ENCODE data around the gene ETV3.
"Not testable (repeated sequence)": the region's sequence is repeated elsewhere in the genome, so short reads cannot be mapped to it uniquely, and the experiment has no call there.

The ETV3 gene

DNA sequence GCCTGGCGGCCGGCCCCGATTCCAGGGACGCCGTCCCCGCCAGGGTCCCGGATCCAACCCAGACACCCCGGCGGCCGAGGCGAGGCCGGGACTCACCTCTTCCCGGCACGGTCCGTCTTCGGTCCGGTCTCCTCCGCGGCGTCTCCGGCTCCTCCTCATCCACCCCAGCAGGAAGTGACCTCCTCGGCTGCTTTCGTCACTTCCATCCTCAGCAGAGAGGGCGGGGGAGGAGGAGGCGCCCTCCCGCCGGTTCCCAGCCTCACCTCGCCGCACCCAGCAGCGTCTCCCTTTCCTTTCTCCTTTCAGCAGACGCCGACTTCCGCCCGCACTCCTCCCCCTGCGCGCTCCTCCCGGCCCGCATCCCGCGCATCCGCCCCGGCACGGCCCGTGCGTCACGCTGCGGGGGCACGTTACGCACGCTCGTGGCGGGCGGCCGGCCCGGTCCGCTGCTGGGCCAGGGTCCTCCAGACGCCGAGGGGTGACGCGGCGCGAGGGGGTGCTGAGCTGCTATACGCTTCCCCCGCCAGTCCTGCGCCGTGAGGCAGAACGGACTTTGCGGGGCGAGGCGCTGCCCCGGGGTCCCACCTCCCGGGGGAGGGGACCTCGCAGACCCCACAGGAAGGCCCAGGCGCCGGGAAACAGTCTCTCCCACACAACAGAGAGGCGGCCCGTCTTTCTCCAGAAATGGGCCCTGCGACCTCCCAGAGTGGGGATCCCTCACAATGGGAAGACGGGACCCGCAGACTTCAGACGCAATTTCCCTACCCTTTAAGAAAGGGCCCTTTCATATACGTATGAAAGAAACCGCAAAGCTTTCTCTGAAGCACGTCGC, at the start of gene ETV3:
Gene ETV3, minus strand, starts transcription at position 176 of the 832 bp plus-strand sequence. CDS start 2,043 bp downstream, outside the sequence.
- DNase-seq = peak; percentile 75

GRCh38 chr1:157186281-157186992, 48.2 kb upstream of the ETV3 start:
- DNase-seq = no peak

- no peak for DNase-seq
Observed at GRCh38 chr1:157183870-157184269, 45.7 kb upstream of the ETV3 start.

- not testable (repeated sequence) for DNase-seq
Observed at GRCh38 chr1:157182371-157182770, 44.2 kb upstream of the ETV3 start.

GRCh38 chr1:157181790-157182189, 43.6 kb upstream of the ETV3 start:
- no peak for DNase-seq

GRCh38 chr1:157181258-157181657, 43.1 kb upstream of the ETV3 start:
- no peak for DNase-seq

GRCh38 chr1:157178490-157178889, 40.3 kb upstream of the ETV3 start:
- DNase-seq = no peak

GRCh38 chr1:157177733-157178394, 39.7 kb upstream of the ETV3 start:
- DNase-seq = no peak

GRCh38 chr1:157176591-157177121, 38.5 kb upstream of the ETV3 start:
- no peak for DNase-seq

DNA sequence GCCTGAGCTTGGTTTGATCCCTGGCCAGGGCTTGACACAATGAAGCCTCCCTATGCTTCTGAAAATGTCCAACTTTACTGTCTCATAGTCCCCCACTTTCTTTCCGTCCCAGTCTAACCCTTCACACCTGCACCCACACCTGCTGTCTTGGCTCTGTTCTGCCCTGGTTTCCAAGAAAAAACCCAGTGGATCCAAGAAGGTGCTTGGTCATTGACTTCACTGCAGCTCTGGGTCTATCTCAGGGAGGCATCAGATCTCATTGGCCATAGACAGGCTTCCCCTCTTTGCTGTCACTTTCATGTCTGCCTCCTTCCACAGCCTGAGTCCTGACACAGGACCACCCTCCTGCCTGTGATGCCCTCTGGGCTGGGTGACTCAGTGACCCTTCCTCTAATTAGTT, 37.8 kb upstream of the ETV3 start:
- no peak for DNase-seq

DNA sequence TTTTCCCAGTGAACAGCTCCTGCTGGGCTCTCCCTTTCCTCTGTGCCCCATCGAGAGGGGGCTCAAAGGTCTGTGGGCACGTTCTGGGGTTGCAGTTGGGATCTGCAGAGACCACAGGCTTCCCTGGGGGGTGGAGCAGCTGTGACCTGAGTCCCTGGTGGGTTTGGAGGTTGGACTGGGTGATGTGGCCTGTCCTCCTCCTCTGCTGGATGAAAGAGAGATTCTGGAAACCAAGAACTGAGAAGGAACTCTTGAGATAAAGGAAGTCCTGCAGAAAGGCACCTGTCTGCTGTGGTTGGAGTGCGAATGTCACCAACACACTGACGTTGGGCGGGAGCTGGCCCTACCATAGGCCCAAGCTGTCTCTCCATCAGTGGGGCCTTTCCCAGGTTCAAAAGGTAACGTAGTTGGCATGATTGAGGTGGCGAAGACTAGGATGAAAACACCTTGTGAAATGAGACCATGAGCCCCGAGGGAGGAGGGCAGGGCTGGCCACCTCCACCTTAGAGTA, 35.8 kb upstream of the ETV3 start:
- no peak for DNase-seq

- not testable (repeated sequence) for DNase-seq
Observed at GRCh38 chr1:157173241-157173640, 35.0 kb upstream of the ETV3 start.

DNA sequence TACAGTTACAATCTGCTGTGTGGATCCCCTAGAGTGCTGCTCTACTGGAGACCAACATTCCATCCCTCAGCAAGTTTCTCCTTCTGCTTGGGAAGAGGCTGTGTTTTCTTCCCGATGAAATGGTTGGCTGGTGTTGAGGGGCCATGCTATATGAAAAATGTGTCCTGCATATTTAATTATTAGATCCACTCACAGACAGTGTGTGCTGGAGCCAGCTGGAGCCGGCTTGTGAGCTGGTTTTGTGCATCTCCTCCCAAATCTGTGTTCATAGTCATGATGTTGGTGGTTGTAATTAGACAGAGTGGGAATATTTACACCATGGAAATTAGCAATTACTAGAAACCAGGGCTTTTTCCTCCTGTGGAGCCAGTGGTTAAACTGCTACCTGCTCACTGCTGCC, 34.4 kb upstream of the ETV3 start:
- DNase-seq = not testable (repeated sequence)

- DNase-seq = not testable (repeated sequence)
Observed at GRCh38 chr1:157171903-157172503, 33.8 kb upstream of the ETV3 start.

- no peak for DNase-seq
Observed at GRCh38 chr1:157170677-157171515, 32.7 kb upstream of the ETV3 start.

DNA sequence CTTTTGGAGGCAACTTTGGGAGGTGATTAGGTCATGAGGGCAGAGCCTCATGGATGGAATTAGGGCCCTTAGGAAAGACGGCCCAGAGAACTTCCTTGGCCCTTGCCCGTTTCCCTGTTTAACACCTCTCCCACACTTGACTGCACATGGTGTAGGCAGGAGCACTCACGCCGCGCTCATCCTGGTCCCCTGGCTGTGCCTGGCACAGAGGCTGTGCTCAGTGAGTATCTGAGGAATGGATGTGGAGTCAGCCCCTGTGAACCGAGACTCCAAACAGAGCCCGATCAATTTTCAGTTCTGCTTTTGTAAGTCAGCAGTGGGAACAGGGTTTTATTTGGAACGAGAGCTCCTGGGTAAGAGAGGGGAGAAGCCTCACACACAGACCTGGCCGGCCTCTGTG, 29.8 kb upstream of the ETV3 start:
- no peak for DNase-seq

DNA sequence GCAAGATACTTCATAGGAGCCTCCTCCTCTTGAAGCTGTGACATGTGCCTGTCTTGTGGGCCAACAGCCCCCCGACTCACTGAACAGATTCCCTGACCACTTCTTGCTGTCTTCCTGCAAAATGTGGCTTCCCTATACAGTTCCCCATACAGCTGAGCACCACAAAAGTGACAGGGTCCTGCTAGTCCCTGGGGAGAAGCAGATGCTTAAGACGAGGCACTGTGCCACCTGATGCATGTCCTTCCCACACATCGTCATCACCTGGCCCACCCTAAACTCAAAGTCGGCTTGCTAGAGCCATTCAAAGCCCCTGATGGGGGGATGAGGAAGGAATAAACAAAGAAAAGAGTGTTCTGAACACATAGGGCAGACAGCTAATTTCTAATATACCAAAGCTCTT, 29.2 kb upstream of the ETV3 start:
- no peak for DNase-seq

DNA sequence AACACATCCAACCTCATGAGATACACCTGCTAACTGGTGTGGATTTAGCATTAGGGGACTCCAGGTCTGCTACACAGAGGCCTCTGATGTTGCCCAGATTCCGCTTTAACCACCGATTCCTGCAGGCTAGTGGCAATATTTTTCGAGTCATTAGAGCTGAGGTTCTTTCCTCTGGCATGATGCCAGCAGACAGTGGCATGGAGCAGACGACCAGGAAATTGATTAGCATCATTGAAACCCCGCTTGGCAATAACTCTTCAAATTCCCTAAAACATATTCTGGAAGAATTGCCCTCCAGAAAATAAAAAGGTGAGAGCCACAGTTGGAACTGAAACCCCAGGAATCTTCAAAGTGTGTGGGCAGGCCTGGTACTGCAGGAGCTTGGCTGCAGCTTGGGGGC, 28.4 kb upstream of the ETV3 start:
- no peak for DNase-seq

- peak; percentile 36 for DNase-seq
Observed at GRCh38 chr1:157163273-157164127, 25.3 kb upstream of the ETV3 start.

DNA sequence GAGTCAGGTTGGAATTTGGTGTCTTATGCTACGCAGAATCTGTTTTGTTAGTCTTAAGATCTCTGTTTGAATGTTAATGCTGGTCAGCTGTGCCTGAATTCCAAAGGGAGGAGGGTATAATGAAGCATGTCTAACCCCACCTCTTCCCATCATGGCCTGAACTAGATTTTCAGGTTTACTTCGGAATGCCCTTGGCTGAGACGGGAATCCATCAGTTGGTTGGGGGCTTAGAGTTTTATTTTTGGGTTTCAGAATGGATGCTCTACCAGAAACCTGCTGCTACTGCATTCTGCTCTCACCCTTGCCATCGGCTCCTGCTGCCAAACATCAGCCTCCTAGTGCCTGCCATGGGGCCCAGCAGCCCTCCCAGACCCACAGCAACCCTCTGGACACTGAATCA, 24.1 kb upstream of the ETV3 start:
- no peak for DNase-seq

- no peak for DNase-seq
Observed at GRCh38 chr1:157161901-157162300, 23.7 kb upstream of the ETV3 start.
